Gastrocnemius medialis (tissue), 4 donors: ENCODE data around the gene TBL1XR1. TPM values are rescaled to one million over a fixed set of nuclear protein-coding genes. Genes with fewer than 3 reads are reported as not detected.
"Not testable (repeated sequence)": the region's sequence is repeated elsewhere in the genome, so short reads cannot be mapped to it uniquely, and the experiment has no call there.

Experiments
- ATAC-seq, 2 donors: fragments of 150-250 bp; one replicate each; pipeline ENCODE4 v1.9.1; 2016
- DNase-seq, 2 donors: peaks; one replicate each; pipeline ENCODE4 v3.0.0-alpha.2; 2019
- H3K27ac ChIP-seq, 4 donors: fragments of 200-600 bp; sonication (generic); 1 replicate in 1 of 4; 2 replicates in 3 of 4; pipeline ENCODE4 v1.5.1; 2016 to 2018; ENCODE audit warnings: mild to moderate bottlenecking in 2 of 4, moderate library complexity in 1 of 4
- H3K27me3 ChIP-seq, 3 donors: fragments of 200-600 bp; sonication (generic) in 2 of 3; 1 replicate in 1 of 3; 2 replicates in 2 of 3; pipeline versions ENCODE4 v1.5.1 to v1.6.0; 2016 to 2019; ENCODE audit warnings: mild to moderate bottlenecking in 1 of 3, moderate library complexity in 1 of 3
- H3K36me3 ChIP-seq, 2 donors: fragments of 200-600 bp; sonication (generic) in 1 of 2; one replicate each; pipeline ENCODE4 v1.5.1; 2017 to 2018
- H3K4me1 ChIP-seq, 2 donors: fragments of 200-600 bp; sonication (generic) in 1 of 2; one replicate each; pipeline ENCODE4 v1.5.1; 2016 to 2017; ENCODE audit warnings: mild to moderate bottlenecking in 2 of 2
- H3K4me3 ChIP-seq, 4 donors: fragments of 200-600 bp; sonication (generic) in 3 of 4; 1 replicate in 1 of 4; 2 replicates in 3 of 4; pipeline ENCODE4 v1.5.1; 2016 to 2019; ENCODE audit warnings: mild to moderate bottlenecking in 2 of 4
- H3K9me3 ChIP-seq, 3 donors: fragments of 200-600 bp; sonication (generic) in 2 of 3; 1 replicate in 1 of 3; 2 replicates in 2 of 3; pipeline ENCODE4 v1.5.1; 2016 to 2019
- CTCF ChIP-seq, 5 experiments: fragments of 450-650 bp in 3 of 5; fragments of 200-600 bp in 2 of 5; sonication (generic) in 2 of 5; IDR thresholded peaks in 4 of 5; conservative IDR thresholded peaks in 1 of 5; 1 replicate in 4 of 5; 2 replicates in 1 of 5; pipeline ENCODE4 v1.5.1; 2016 to 2019; ENCODE audit warnings: antibody characterized with exemption in 5 of 5, mild to moderate bottlenecking in 3 of 5, moderate library complexity in 3 of 5
- POLR2A ChIP-seq, 2 donors: fragments of 450-650 bp; IDR thresholded peaks; one replicate each; pipeline ENCODE4 v1.6.1; 2017; ENCODE audit warnings: antibody characterized with exemption in 2 of 2, mild to moderate bottlenecking in 2 of 2, moderate library complexity in 2 of 2
- in situ Hi-C, 4 donors: fragments of 200-750 bp; cut with MboI; loops; one replicate each; pipeline versions ENCODE4 v1.15.0 to v1.8.0; 2017; ENCODE audit warnings: low sequenced_read_pairs in 4 of 4
- intact Hi-C: fragments of 100-400 bp; cut with DNase I; formaldehyde crosslinking; loops from one replicate; pipeline ENCODE4 v1.15.1; 2023; ENCODE audit warnings: low total_unique reads
- total RNA-seq, 4 donors: library from RNA; depleted of rRNA; stranded (reverse); fragments of >200 nt; gene quantifications; one replicate each; pipeline versions ENCODE4 v1.1.0 to v1.2.3, GENCODE V29; 2016

TBL1XR1 gene
- total RNA-seq, 4 donors from 2014 or later = 35.9 to 77.8 (median 49.2) TPM

GRCh38 chr3:177162742-177163141, 34.5 kb downstream of the TBL1XR1 start:
- Histone ChIP-seq H3K27ac (no peak overlapping the region), H3K27me3 (no peaks in the 10 kb centered on the region), H3K36me3 (no peaks in the 10 kb centered on the region), H3K9me3 (no peaks in the 10 kb centered on the region), H3K4me3 (no peak overlapping the region), H3K4me1 (peaks cover 0 to 4% of the 10 kb centered on the region in 2 donors)
- TF ChIP-seq POLR2A (IDR thresholded peaks at IDR 0.05) (no peak), CTCF (IDR thresholded peaks at IDR 0.05 in 4 of 5, conservative IDR thresholded peaks at IDR 0.05 in 1 of 5) (no peak)
- ATAC-seq (no peak), DNase-seq (no peak)
- intact Hi-C loops = no loop called here
- in situ Hi-C loops = no loop called here

GRCh38 chr3:177161603-177162002, 35.7 kb downstream of the TBL1XR1 start:
- H3K4me3 ChIP-seq, H3K4me1 ChIP-seq, H3K27me3 ChIP-seq, ATAC-seq, H3K36me3 ChIP-seq, H3K27ac ChIP-seq, DNase-seq, in situ Hi-C loops, H3K9me3 ChIP-seq, intact Hi-C loops: not testable (repeated sequence)

- Histone ChIP-seq H3K27ac (no peak overlapping the region), H3K9me3 (no peaks in the 10 kb centered on the region), H3K4me3 (no peak overlapping the region), H3K27me3 (no peaks in the 10 kb centered on the region), H3K36me3 (no peaks in the 10 kb centered on the region), H3K4me1 (peaks cover 7% of the 10 kb centered on the region in 2 donors)
- no peak for TF ChIP-seq POLR2A (IDR thresholded peaks at IDR 0.05)
- no peak for TF ChIP-seq CTCF (IDR thresholded peaks at IDR 0.05 in 4 of 5, conservative IDR thresholded peaks at IDR 0.05 in 1 of 5)
- ATAC-seq (no peak), DNase-seq (no peak)
- in situ Hi-C loops (no loop called here), intact Hi-C loops (no loop called here)
These were observed 38.8 kb downstream of the TBL1XR1 start for GRCh38 chr3:177158461-177158860.

GRCh38 chr3:177157492-177157891, 39.8 kb downstream of the TBL1XR1 start:
- ATAC-seq (no peak), DNase-seq (no peak)
- in situ Hi-C loops = no loop called here
- Histone ChIP-seq H3K4me3 (no peak overlapping the region), H3K27ac (no peak overlapping the region), H3K9me3 (no peaks in the 10 kb centered on the region), H3K27me3 (no peaks in the 10 kb centered on the region), H3K4me1 (peaks cover 5 to 7% of the 10 kb centered on the region in 2 donors), H3K36me3 (no peaks in the 10 kb centered on the region)
- no peak for TF ChIP-seq POLR2A (IDR thresholded peaks at IDR 0.05)
- no peak for TF ChIP-seq CTCF (IDR thresholded peaks at IDR 0.05 in 4 of 5, conservative IDR thresholded peaks at IDR 0.05 in 1 of 5)
- intact Hi-C loops = no loop called here

GRCh38 chr3:177154733-177155132, 42.5 kb downstream of the TBL1XR1 start:
- Histone ChIP-seq H3K9me3 (no peaks in the 10 kb centered on the region), H3K27me3 (no peaks in the 10 kb centered on the region), H3K27ac (no peak overlapping the region), H3K4me3 (no peak overlapping the region), H3K4me1 (peaks cover 22 to 23% of the 10 kb centered on the region in 2 donors), H3K36me3 (no peaks in the 10 kb centered on the region)
- in situ Hi-C loops = no loop called here
- DNase-seq = no peak
- intact Hi-C loops = no loop called here
- TF ChIP-seq POLR2A (IDR thresholded peaks at IDR 0.05) (no peak), CTCF (IDR thresholded peaks at IDR 0.05 in 4 of 5, conservative IDR thresholded peaks at IDR 0.05 in 1 of 5) (no peak)
- no peak for ATAC-seq
